ENCODE results near the gene NEFH.
"Not testable (repeated sequence)": the region's sequence is repeated elsewhere in the genome, so short reads cannot be mapped to it uniquely, and the experiment has no call there.

NEFH gene

GRCh38 chr22:29469755-29470154 lies 10.3 kb upstream of the NEFH start:
- DNase-seq = no peak

- peak; percentile 14 for DNase-seq
These were observed 9.7 kb upstream of the NEFH start for GRCh38 chr22:29470159-29470855.

- DNase-seq = no peak
These were observed 7.0 kb upstream of the NEFH start for GRCh38 chr22:29473001-29473400.

GRCh38 chr22:29475550-29475949 lies 4.5 kb upstream of the NEFH start:
- DNase-seq = peak; percentile 19

GRCh38 chr22:29476116-29476515 lies 3.9 kb upstream of the NEFH start:
- DNase-seq = no peak

- DNase-seq = no peak
These were observed 2.2 kb upstream of the NEFH start for GRCh38 chr22:29477723-29478318.

GRCh38 chr22:29478326-29479276 lies 1.4 kb upstream of the NEFH start:
- DNase-seq = no peak

- no peak for DNase-seq
These were observed 169 bp downstream of the NEFH start for GRCh38 chr22:29480262-29480511.

- no peak for DNase-seq
These were observed 670 bp downstream of the NEFH start for GRCh38 chr22:29480512-29481264.

- no peak for DNase-seq
These were observed 1.4 kb downstream of the NEFH start for GRCh38 chr22:29481265-29482000.

GRCh38 chr22:29482253-29482652 lies 2.2 kb downstream of the NEFH start:
- no peak for DNase-seq

GRCh38 chr22:29482726-29483125 lies 2.7 kb downstream of the NEFH start:
- no peak for DNase-seq

GRCh38 chr22:29483254-29483653 lies 3.2 kb downstream of the NEFH start:
- DNase-seq = no peak

GRCh38 chr22:29484642-29485041 lies 4.6 kb downstream of the NEFH start:
- DNase-seq = no peak

GRCh38 chr22:29485448-29485847 lies 5.4 kb downstream of the NEFH start:
- DNase-seq = no peak

GRCh38 chr22:29487426-29487986 lies 7.5 kb downstream of the NEFH start:
- no peak for DNase-seq

GRCh38 chr22:29489127-29489780 lies 9.2 kb downstream of the NEFH start:
- DNase-seq = not testable (repeated sequence)

GRCh38 chr22:29491012-29491411 lies 11.0 kb downstream of the NEFH start:
- DNase-seq = no peak

GRCh38 chr22:29493636-29494035 lies 13.6 kb downstream of the NEFH start:
- DNase-seq = no peak

- DNase-seq = no peak
These were observed 19.8 kb downstream of the NEFH start for GRCh38 chr22:29499852-29500251.

GRCh38 chr22:29503811-29504372 lies 23.9 kb downstream of the NEFH start:
- no peak for DNase-seq
